SK-N-SH (cell line): ENCODE measurements around the gene CAPS. TPM values are rescaled to one million over a fixed set of nuclear protein-coding genes. Genes with fewer than 3 reads are reported as not detected.

ENCODE experiments used
- CTCF ChIA-PET: fragments of 300-600, 350-600 bp; formaldehyde crosslinking; extraction: SDS; loops from one replicate; lab custom pipeline; 2021; lab: Yijun Ruan, JAX
- POLR2A ChIA-PET: fragments of 350-600 bp; sonication (Branson Sonifier 250); formaldehyde crosslinking; extraction: SDS; loops from one replicate; lab custom pipeline; 2020; ENCODE audit warnings: antibody characterized with exemption, inconsistent platforms; lab: Yijun Ruan, JAX
- DNase-seq: peaks from one replicate; pipeline ENCODE4 v3.0.0; 2012
- H2AFZ ChIP-seq: fragments of 200-600 bp; sonication (generic); 2 replicates; pipeline ENCODE4 v1.8.1; 2016; ENCODE audit warnings: antibody characterized with exemption, mild to moderate bottlenecking, low read depth
- H3F3A ChIP-seq: fragments of 200-600 bp; sonication (generic); replicated peaks from 2 replicates; pipeline ENCODE3; 2016; ENCODE audit warnings: antibody characterized with exemption, mild to moderate bottlenecking; ENCODE audit not compliant: insufficient read depth
- H3K27ac ChIP-seq, 2 experiments: fragments of 200-500 bp in 1 of 2; fragments of 200-600 bp in 1 of 2; sonication (Bioruptor generic) in 1 of 2; sonication (generic), shearing (Covaris generic) in 1 of 2; 2 replicates each; pipeline versions ENCODE4 v1.5.1 to v1.6.1; 2014 to 2016; ENCODE audit warnings: low read depth in 2 of 2, inconsistent platforms in 1 of 2, low read length in 1 of 2, mild to moderate bottlenecking in 1 of 2, mixed read lengths in 1 of 2
- H3K27me3 ChIP-seq: fragments of 200-600 bp; sonication (generic), shearing (Covaris generic); 2 replicates; pipeline ENCODE4 v1.6.1; 2016; ENCODE audit warnings: mixed run types; ENCODE audit not compliant: insufficient read depth
- H3K36me3 ChIP-seq, 2 experiments: fragments of 200-500 bp in 1 of 2; fragments of 200-600 bp in 1 of 2; sonication (Bioruptor generic) in 1 of 2; sonication (generic) in 1 of 2; replicated peaks in 1 of 2; 2 replicates each; pipeline versions ENCODE3 to v1.5.1; 2014 to 2016; ENCODE audit warnings: low read length in 1 of 2, mild to moderate bottlenecking in 1 of 2; ENCODE audit not compliant: insufficient read depth in 2 of 2, control insufficient read depth in 1 of 2
- H3K4me1 ChIP-seq, 2 experiments: fragments of 200-500 bp in 1 of 2; fragments of 200-600 bp in 1 of 2; sonication (Bioruptor generic) in 1 of 2; sonication (generic), shearing (Covaris generic) in 1 of 2; 2 replicates each; pipeline versions ENCODE4 v1.5.1 to v1.6.1; 2014 to 2016; ENCODE audit warnings: low read depth in 1 of 2, low read length in 1 of 2, mixed run types in 1 of 2; ENCODE audit not compliant: insufficient read depth in 2 of 2, control insufficient read depth in 1 of 2
- H3K4me2 ChIP-seq: fragments of 200-600 bp; sonication (generic), shearing (Covaris generic); 2 replicates; pipeline ENCODE4 v1.6.1; 2017; ENCODE audit warnings: mixed run types
- H3K4me3 ChIP-seq, 2 experiments: fragments of 200-500 bp in 1 of 2; fragments of 200-600 bp in 1 of 2; sonication (Bioruptor generic) in 1 of 2; sonication (generic), shearing (Covaris generic) in 1 of 2; 2 replicates each; pipeline versions ENCODE4 v1.5.1 to v1.8.1; 2014 to 2016; ENCODE audit warnings: low read depth in 2 of 2, inconsistent platforms in 1 of 2, low read length in 1 of 2, mild to moderate bottlenecking in 1 of 2, mixed read lengths in 1 of 2, moderate library complexity in 1 of 2
- H3K79me2 ChIP-seq: fragments of 200-600 bp; sonication (generic); 2 replicates; pipeline ENCODE4 v1.8.1; 2017; ENCODE audit warnings: mild to moderate bottlenecking; ENCODE audit not compliant: insufficient read depth
- H3K9ac ChIP-seq: fragments of 200-600 bp; sonication (generic); 2 replicates; pipeline ENCODE4 v1.6.1; 2017; ENCODE audit warnings: mixed run types
- H3K9me2 ChIP-seq: fragments of 200-600 bp; sonication (generic); 2 replicates; pipeline ENCODE4 v1.6.1; 2017; ENCODE audit warnings: mixed run types
- H3K9me3 ChIP-seq: fragments of 200-600 bp; sonication (generic); 2 replicates; pipeline ENCODE4 v1.6.1; 2017; ENCODE audit warnings: mixed run types, mild to moderate bottlenecking, moderate library complexity
- H4K20me1 ChIP-seq: fragments of 200-600 bp; sonication (generic); 2 replicates; pipeline ENCODE4 v1.6.1; 2017; ENCODE audit warnings: mild to moderate bottlenecking, mixed run types; ENCODE audit not compliant: insufficient read depth
- ELF1 ChIP-seq: IDR thresholded peaks from 2 replicates; pipeline ENCODE4 v1.4.0; 2012
- EP300 ChIP-seq, 2 experiments: IDR thresholded peaks; 2 replicates each; pipeline versions ENCODE4 v1.4.0 to v1.6.1; 2012; ENCODE audit warnings: borderline replicate concordance in 1 of 2, low read depth in 1 of 2, low read length in 1 of 2
- FOSL2 ChIP-seq: IDR thresholded peaks from 2 replicates; pipeline ENCODE4 v1.4.0; 2012; ENCODE audit warnings: low read depth, mild to moderate bottlenecking, moderate library complexity, borderline replicate concordance
- FOXJ3 ChIP-seq: sonication (generic); formaldehyde crosslinking; IDR thresholded peaks from 2 replicates; pipeline ENCODE4 v1.5.1; 2020; ENCODE audit warnings: mild to moderate bottlenecking, missing genetic modification reagents
- GABPA ChIP-seq: IDR thresholded peaks from 2 replicates; pipeline ENCODE4 v1.4.0; 2012; ENCODE audit warnings: low read depth, mild to moderate bottlenecking
- GATA2 ChIP-seq: sonication (generic); formaldehyde crosslinking; IDR thresholded peaks from 2 replicates; pipeline ENCODE4 v1.5.0; 2020; ENCODE audit warnings: mild to moderate bottlenecking, missing genetic modification reagents
- IRF3 ChIP-seq: fragments of 150-350 bp; IDR thresholded peaks from 2 replicates; pipeline ENCODE4 v1.6.1; 2016; ENCODE audit warnings: mild to moderate bottlenecking, low read depth, low read length
- MAX ChIP-seq: IDR thresholded peaks from 2 replicates; pipeline ENCODE4 v1.4.0; 2012; ENCODE audit warnings: low read depth
- MEF2A ChIP-seq: IDR thresholded peaks from 2 replicates; pipeline ENCODE4 v1.4.0; 2012; ENCODE audit warnings: low read depth, borderline replicate concordance
- NFIC ChIP-seq: IDR thresholded peaks from 2 replicates; pipeline ENCODE4 v1.4.0; 2012; ENCODE audit warnings: borderline replicate concordance
- PBX3 ChIP-seq: IDR thresholded peaks from 2 replicates; pipeline ENCODE4; 2012
- POLR2AphosphoS5 ChIP-seq: IDR thresholded peaks from 2 replicates; pipeline ENCODE4 v1.6.1; 2012; ENCODE audit warnings: low read depth, low read length
- RAD21 ChIP-seq: IDR thresholded peaks from 2 replicates; pipeline ENCODE4 v1.6.1; 2012; ENCODE audit warnings: mild to moderate bottlenecking, low read length
- RCOR1 ChIP-seq: fragments of 150-350 bp; IDR thresholded peaks from 2 replicates; pipeline ENCODE4 v1.6.1; 2017; ENCODE audit warnings: antibody characterized with exemption, low read length
- RFX5 ChIP-seq: IDR thresholded peaks from 2 replicates; pipeline ENCODE4 v1.6.1; 2012; ENCODE audit warnings: mild to moderate bottlenecking, improper control_type of control experiment, low read length
- TCF12 ChIP-seq: IDR thresholded peaks from 2 replicates; pipeline ENCODE4 v1.4.0; 2012
- TEAD4 ChIP-seq: IDR thresholded peaks from 2 replicates; pipeline ENCODE4 v1.4.0; 2012; ENCODE audit warnings: mild to moderate bottlenecking, borderline replicate concordance; ENCODE audit not compliant: insufficient read depth
- USF1 ChIP-seq: IDR thresholded peaks from 2 replicates; pipeline ENCODE4 v1.4.0; 2012; ENCODE audit warnings: low read depth, borderline replicate concordance
- ZBTB33 ChIP-seq: IDR thresholded peaks from 2 replicates; pipeline ENCODE4 v1.4.0; 2012; ENCODE audit warnings: low read depth, borderline replicate concordance
- WGBS: methylation state at CpG from one replicate; pipeline ENCODE4 v1.1.6; 2017; ENCODE audit warnings: low lambda C conversion rate; 5-methylcytosine and 5-hydroxymethylcytosine counted together
- polyA plus RNA-seq, 3 experiments: library from polyadenylated mRNA; depleted of rRNA; stranded (reverse); fragments of >200 nt; gene quantifications; 2 replicates each; pipeline ENCODE4 v1.2.3, GENCODE V29; 2012

CAPS gene
- polyA plus RNA-seq, 1 of the 3 experiments (the other 2 are of a cell fraction) = 13.4 TPM

- TF ChIP-seq EP300 (IDR thresholded peaks at IDR 0.05; ENCODE audit: borderline replicate concordance in 1 of 2, low read depth in 1 of 2, low read length in 1 of 2) (no peak), POLR2AphosphoS5 (no peak), ZBTB33 (no peak), MEF2A (no peak)
Measured at GRCh38 chr19:5956323-5956722, 42.3 kb downstream of the CAPS start (continued).

- Histone ChIP-seq H3K36me3 (no peaks in the 10 kb centered on the region), H3K79me2 (peaks cover 99% of the 10 kb centered on the region), H3K9me2 (no peaks in the 10 kb centered on the region), H3K4me3 (no peak overlapping the region), H3K4me1 (peaks cover 31 to 88% of the 10 kb centered on the region in 2 experiments), H4K20me1 (peaks cover 98% of the 10 kb centered on the region), H3K27ac (no peak overlapping the region; a peak in 1 of 4 replicates), H2AFZ (no peak overlapping the region), H3K9me3 (no peaks in the 10 kb centered on the region), H3K27me3 (no peaks in the 10 kb centered on the region), H3F3A (no peaks in the 10 kb centered on the region), H3K9ac (no peak overlapping the region), H3K4me2 (no peak overlapping the region)
- TF ChIP-seq PBX3 (no peak), ZBTB33 (no peak), TCF12 (no peak), NFIC (no peak), GABPA (no peak)
- CTCF ChIA-PET = interaction anchor here (1.8 to 5.3 kb wide), 4 partner anchors 11 to 153 kb away, joined by 7 to 34 read pairs (median 9); no protein-coding TSS in a partner anchor
- POLR2A ChIA-PET = no interaction called here
- WGBS = 91% methylated on average over 12 of the region's 12 CpGs
- no peak for DNase-seq
Measured at GRCh38 chr19:5956728-5957127, 42.7 kb downstream of the CAPS start.

GRCh38 chr19:5957170-5957569 lies 43.1 kb downstream of the CAPS start:
- H2AFZ ChIP-seq = no peak overlapping the region
- no peak for DNase-seq
- H3K4me2 ChIP-seq = no peak overlapping the region
- H3K79me2 ChIP-seq = peaks cover 99% of the 10 kb centered on the region
- ChIA-PET CTCF (interaction anchor here (1.8 to 5.3 kb wide), 3 partner anchors 10 to 153 kb away, joined by 7 to 34 read pairs (median 11); no protein-coding TSS in a partner anchor), POLR2A (no interaction called here)
- H3K27ac ChIP-seq = no peak overlapping the region; a peak in 1 of 4 replicates
- 80% methylated on average over 10 of the region's 10 CpGs for WGBS
- no peaks in the 10 kb centered on the region for H3K27me3 ChIP-seq
- H3K9me3 ChIP-seq = no peaks in the 10 kb centered on the region
- no peaks in the 10 kb centered on the region for H3K36me3 ChIP-seq
- no peaks in the 10 kb centered on the region for H3F3A ChIP-seq
- no peak overlapping the region for H3K4me3 ChIP-seq
- H4K20me1 ChIP-seq = peaks cover 98% of the 10 kb centered on the region
- H3K9me2 ChIP-seq = no peaks in the 10 kb centered on the region
- no peak overlapping the region for H3K9ac ChIP-seq
- H3K4me1 ChIP-seq = peaks cover 27 to 88% of the 10 kb centered on the region in 2 experiments
- TF ChIP-seq GATA2 (CRISPR knock-in tag) (no peak), FOSL2 (no peak), RAD21 (no peak), IRF3 (no peak), POLR2AphosphoS5 (no peak), TEAD4 (no peak), RFX5 (no peak), MAX (no peak), TCF12 (no peak), USF1 (no peak), RCOR1 (no peak), ELF1 (no peak), FOXJ3 (CRISPR knock-in tag) (no peak)
